NCI-H526 treated with DMSO at 0.1 percent for 48 hours (cell line): Measurements from ENCODE around the gene PLEKHG2.
A peak's percentile ranks its signal among the peaks of the same experiment; 100 is the strongest.

ENCODE experiments used
- DNase-seq: peaks from one replicate; lab custom pipeline; 2025; lab: John Stamatoyannopoulos, UW

The PLEKHG2 gene

GRCh38 chr19:39419003-39419402, 6.5 kb downstream of the PLEKHG2 start:
- no peak for DNase-seq

GRCh38 chr19:39420769-39421168, 8.3 kb downstream of the PLEKHG2 start:
- DNase-seq = no peak

- no peak for DNase-seq
Measured at GRCh38 chr19:39422020-39422419, 9.6 kb downstream of the PLEKHG2 start.

- DNase-seq = no peak
Measured at GRCh38 chr19:39423258-39424086, 11.0 kb downstream of the PLEKHG2 start.

DNA sequence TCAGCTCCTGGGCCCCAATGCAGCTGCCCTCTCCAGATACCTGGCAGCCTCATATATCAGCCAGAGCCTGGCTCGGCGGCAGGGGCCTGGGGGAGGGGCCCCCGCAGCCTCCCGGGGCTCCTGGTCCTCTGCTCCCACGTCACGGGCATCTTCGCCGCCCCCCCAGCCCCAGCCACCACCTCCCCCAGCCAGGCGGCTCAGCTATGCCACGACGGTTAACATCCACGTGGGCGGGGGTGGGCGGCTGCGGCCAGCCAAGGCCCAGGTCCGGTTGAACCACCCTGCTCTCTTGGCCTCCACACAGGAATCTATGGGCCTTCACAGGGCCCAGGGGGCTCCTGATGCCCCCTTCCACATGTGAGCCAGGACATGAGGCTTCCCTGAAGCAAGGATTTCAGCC, 12.5 kb downstream of the PLEKHG2 start:
- no peak for DNase-seq

GRCh38 chr19:39425744-39426143, 13.3 kb downstream of the PLEKHG2 start:
- no peak for DNase-seq

DNA sequence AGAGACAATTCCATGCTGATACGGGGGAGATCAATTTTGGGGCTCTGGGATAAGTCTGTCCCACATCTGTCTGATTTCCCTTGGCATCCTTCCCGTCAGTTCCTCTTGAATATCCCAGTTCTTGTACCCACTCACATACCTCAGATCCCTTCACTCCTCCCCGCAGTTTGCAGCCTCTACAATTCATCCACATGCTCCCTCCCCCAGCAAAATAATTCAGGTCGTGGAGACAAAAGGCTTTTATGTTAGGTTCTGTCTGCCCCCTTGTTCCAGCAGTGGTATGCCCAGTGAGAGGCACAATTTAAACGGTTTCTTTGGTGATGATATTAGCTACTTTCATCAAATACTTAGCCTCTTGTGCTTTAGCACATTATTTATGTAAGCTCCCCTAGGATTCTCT, 13.7 kb downstream of the PLEKHG2 start:
- no peak for DNase-seq

- DNase-seq = no peak
Measured at GRCh38 chr19:39427707-39428106, 15.2 kb downstream of the PLEKHG2 start.

DNA sequence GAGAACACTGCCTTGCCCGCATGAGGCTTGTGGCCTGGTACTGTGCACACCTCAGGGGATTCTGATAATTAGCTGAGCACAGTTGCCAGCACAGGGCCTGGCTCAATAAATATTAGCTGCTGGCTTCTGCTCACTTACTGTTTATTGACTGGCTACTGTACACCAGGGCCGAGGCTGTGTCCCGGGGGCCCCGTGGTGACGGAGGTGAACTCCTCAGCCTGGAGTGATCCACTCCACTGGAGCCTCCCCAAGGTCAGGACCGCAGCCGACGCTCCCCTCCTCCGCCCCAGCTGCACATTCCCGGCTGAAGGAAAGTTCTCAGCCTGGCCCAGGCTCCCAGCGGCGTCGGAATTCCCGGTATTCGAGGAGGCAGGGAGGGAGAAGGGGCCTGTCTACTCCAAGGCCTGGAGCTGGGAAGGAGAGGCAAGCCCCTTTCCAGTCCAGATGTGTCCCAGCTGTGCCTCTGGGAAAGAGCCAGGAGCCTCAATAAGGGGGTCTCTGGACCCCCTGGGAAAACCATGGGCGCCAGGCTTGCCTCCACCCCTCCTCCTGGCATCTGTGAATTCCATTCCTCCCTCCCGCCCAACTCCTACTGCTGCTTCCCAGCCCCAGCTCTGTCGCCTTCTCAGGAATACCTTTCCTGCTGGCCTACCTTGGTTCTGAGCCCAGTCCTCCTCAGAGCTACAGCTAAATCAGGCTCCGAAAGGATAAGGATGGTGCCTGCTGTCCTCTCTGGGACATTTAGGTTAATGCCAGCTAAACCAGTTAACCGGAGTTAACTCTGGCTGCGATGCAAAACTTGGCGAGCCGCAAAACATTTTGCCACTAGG, 16.0 kb downstream of the PLEKHG2 start:
- no peak for DNase-seq

GRCh38 chr19:39430675-39431593, 18.5 kb downstream of the PLEKHG2 start:
- no peak for DNase-seq

DNA sequence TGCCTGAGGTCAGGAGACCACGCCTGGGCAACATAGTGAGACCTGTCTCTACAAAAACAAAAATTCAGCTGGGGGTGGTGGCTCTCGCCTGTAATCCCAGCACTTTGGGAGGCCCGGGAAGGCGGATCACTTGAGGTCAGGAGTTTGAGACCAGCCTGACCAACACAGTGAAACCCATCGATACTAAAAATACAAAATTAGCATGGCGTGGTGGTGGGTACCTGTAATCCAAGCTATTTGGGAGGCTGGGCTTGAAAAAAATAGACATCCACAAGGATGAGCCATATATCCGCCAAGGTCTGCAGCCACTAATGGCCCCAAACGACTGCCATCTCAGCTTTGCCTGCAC, 20.2 kb downstream of the PLEKHG2 start:
- no peak for DNase-seq

DNA sequence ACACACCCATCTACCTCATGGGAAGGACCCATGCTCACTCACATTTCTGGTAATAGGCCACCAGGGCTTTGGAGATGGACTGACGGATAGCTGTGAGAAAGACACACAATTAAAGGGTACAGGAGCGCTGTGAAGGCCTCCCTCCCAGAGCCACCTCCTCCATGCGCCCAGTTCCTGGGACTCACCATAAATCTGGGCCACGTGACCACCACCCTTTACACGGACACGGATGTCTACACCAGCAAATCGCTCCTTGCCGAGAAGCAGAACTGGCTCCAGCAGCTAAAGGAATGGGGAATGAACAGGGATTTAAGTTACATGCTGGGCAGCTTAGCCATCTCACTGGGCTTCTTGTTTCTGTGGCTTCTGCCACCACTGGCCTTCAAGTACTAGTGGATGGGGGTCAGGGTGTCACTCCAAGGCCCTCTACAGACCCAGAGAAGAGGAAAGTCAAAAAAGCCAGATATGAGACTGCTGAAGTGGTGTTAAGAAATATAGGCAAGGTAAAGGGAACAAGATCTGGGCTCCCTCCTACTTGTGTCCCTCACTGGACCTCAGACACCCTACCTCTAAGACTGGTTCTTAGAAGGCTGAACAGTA, 21.1 kb downstream of the PLEKHG2 start:
- no peak for DNase-seq

DNA sequence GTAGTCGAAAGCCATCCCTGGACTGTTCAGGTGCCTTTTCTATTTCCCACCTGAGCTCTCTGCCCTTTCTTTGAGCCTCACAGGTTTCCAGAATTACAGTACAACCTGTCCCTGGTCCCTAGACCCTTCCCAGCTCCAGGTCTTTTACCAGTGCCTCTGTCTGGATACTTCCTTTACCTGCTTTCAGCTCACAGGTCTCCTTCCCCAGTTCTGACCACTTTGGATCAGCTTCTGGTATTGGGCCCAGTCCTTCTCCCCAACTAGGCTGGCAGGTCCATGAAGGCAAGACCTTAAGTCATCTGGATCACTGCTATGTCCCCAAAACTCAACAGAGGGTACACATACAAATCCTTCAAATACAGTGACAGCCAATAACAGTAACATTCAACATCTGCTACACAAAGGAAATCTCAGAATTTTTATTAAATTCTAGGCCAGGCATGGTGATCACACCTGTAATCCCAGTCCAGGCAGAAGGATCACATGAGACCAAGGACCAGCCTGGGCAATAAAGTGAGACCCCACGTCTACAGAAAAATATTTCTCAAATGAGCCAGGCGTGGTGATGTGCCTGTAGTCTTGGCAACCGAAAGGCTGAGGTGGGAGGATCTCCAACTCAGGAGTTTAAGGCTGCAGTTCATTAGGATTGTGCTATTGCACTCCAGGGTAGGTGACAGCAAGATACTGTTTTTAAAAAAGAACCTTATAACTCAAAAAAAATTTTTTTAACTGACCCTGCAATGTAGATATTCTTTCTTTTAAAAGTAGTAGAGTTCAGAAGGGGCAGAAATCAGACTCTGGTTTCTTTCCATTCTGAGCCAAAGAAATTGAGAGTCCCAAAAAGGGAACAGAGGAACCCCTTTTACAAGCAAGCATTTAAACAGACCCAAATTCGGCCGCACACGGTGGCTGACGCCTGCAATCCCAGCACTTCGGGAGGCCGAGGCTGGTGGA, 21.9 kb downstream of the PLEKHG2 start:
- DNase-seq = no peak

- DNase-seq = peak; percentile 97
Measured at GRCh38 chr19:39435499-39436349, 23.3 kb downstream of the PLEKHG2 start, which contains the start of gene RPS16. TSS of gene RPS16 (minus strand) at chr19:39435949. CDS start at chr19:39435895, 54 bp downstream.

GRCh38 chr19:39436350-39436716, 23.9 kb downstream of the PLEKHG2 start:
- DNase-seq = no peak

DNA sequence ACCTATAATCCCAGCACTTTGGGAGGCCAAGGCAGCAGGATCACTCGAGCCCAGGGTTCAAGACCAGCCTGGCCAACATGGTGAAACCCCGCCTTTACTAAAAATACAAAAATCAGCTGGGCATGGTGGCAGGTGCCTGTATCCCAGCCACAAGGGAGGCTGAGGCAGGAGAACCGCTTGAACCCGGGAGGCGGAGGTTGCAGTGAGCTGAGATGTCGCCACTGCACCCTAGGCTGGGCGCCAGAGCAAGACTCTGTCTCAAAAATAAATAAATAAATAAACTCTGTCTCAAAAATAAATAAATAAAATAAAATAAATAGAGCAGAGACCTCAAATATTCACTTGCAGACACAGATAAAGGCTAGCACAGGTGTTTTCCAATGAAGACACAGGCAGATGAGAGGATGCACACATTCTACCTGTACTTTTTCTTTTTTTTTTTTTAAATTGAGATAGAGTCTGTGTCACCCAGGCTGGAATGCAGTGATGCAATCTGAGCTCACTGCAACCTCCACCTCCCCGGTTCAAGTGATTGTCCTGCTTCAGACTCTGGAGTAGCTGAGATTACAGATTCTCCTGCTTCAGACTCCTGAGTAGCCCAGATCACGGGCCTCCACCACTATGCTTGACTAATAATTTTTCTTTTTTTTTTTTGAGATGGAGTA, 25.9 kb downstream of the PLEKHG2 start:
- no peak for DNase-seq

- DNase-seq = no peak
Measured at GRCh38 chr19:39444598-39445195, 32.2 kb downstream of the PLEKHG2 start.
